Activated CD4-positive, alpha-beta T cell treated with anti-CD3 and anti-CD28 coated beads, Interleukin-2, amount 50 U/mL, for 16 hours (primary cell): Measurements from ENCODE around the gene SPATA9.
"Not testable (repeated sequence)": the region's sequence is repeated elsewhere in the genome, so short reads cannot be mapped to it uniquely, and the experiment has no call there.

Experiments used
- DNase-seq: peaks from one replicate; pipeline ENCODE4 v3.0.0-alpha.2; 2020

Gene SPATA9

DNA sequence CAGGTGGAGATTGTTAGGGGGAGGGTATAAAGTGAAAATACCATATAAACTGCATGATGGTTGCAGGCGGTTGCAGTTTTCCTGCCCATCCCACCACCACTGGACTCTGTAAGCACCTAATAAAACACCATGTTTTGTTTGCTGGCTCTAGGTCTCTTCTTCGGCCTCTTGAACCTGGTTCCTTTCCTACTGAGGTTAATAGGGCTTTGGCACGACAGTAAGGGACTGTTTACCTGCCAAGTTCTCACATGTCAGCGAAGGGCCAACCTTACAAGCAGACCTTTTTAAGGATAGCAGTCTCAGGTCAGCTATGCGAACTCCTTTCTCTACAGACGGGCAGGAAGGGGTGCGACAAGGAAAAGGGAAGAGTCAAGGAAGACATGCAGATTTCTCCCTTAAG lies 39.6 kb downstream of the SPATA9 start:
- DNase-seq = no peak

DNA sequence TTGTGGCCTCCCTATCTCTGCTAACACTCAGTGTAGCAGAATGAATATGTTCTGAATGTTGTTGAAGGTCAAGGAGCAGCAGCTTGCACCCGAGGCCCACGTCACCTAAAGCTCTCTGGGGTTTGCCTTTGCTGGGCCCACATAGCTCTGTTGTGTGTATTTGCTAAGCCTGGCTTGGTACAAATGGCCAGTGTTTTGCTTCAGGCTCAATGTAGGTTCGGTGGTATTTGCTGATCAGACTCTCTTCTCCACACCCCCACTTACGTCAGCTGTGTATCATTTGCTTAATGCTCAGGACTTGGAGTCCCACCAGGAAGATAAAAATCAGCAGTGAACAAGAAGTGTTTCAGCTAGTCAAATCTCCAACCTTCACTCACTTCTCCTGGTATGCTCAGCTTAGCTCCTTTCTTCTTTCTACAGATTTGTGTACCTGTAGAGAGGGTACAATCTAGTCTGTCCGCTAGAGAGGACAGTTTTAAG lies 41.0 kb downstream of the SPATA9 start:
- DNase-seq = no peak

DNA sequence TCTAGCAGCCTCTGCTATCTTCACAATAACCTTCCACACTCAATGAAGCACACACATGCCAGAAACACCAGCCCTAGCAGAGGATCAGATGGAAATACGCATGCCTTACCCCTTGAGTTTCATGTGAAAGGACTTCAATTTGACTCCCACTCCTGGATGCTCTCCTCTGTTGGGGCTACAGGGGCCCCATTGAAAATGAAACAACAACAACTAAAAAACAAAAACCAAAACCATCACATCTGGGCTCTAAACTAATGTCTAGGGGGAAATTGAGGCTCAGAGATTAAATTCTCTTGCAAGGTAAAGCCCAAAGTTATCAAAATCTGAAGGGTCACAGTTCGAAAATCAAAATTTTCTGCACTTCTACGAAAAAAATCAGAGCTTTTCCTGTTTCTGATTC lies 44.2 kb downstream of the SPATA9 start:
- DNase-seq = no peak

DNA sequence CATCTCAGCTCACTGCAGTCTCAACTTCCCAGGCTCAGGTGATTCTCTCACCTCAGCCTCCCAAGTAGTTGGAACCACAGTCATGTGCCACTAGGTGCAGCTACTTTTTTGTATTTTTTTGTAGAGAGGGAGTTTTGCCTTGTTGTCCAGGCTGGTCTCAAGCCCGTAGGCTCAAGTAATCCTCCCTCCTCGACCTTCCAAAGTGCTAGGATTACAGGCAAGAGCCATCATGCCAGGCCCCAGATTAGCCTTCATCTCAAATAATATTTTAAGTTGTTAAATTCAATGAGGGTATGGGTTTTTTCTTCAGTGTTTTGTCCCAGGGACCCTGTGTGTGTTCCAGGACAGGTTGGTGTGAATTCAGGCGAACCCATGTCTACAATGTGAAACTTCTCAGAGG lies 48.7 kb downstream of the SPATA9 start:
- no peak for DNase-seq

DNA sequence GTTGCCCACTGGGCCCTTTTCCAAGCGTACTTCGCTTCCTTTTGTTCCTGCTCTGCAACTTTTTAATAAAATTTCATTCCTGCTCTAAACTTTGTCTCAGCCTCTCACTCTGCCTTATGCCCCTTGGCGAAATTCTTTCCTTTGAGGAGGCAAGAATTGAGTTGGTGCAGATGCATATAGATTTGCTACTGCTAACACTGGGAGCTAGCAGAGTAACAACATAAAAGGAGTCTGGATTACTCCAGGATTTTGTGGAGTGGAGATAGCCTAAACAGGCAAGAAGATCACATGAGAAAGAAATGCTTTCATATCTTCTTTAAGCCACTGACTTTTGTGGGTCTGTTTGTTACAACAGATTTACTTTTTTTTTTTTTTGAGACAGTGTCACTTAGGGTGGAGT lies 49.1 kb downstream of the SPATA9 start:
- no peak for DNase-seq

DNA sequence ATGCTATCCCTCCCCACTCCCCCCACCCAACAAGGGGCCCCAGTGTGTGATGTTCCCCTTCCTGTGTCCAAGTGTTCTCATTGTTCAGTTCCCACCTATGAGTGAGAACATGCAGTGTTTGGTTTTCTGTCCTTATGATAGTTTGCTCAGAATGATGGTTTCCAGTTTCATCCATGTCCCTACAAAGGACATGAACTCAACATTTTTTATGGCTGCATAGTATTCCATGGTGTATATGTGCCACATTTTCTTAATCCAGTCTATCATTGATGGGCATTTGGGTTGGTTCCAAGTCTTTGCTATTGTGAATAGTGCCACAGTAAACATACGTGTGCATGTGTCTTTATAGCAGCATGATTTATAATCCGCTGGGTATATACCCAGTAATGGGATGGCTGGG lies 49.8 kb downstream of the SPATA9 start:
- not testable (repeated sequence) for DNase-seq

DNA sequence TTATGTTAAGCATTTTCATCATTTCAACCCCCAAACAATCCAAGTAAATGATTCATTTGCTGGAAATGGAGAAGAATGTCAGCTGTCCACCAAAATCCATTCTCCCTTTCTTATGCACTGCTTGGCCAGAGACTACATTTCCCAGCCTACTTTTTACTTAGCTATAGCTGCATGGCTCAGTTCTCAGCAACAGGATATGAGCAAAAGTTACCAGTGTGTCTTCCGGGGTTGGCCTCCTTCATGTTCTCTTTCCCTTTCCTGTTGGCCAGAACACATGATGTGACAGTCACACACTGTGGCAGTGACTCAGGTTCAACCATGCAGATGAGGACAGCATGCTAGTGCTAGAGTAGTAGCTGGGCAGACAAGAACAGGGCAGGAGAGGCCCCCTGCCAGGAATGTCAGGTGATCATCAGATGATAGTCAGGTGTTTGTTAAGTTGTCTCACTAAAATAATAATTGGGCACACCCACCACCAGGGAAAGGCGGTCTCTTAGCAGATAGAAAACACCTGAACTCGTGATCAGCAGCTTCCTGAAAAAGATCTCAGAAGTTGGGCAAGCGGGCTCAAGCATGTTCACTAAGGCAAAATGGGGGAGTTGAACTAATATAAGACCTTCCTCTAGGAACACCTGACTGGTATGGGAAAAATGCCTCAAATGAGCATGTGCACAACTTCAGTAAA lies 50.7 kb downstream of the SPATA9 start:
- peak; percentile 84 for DNase-seq

DNA sequence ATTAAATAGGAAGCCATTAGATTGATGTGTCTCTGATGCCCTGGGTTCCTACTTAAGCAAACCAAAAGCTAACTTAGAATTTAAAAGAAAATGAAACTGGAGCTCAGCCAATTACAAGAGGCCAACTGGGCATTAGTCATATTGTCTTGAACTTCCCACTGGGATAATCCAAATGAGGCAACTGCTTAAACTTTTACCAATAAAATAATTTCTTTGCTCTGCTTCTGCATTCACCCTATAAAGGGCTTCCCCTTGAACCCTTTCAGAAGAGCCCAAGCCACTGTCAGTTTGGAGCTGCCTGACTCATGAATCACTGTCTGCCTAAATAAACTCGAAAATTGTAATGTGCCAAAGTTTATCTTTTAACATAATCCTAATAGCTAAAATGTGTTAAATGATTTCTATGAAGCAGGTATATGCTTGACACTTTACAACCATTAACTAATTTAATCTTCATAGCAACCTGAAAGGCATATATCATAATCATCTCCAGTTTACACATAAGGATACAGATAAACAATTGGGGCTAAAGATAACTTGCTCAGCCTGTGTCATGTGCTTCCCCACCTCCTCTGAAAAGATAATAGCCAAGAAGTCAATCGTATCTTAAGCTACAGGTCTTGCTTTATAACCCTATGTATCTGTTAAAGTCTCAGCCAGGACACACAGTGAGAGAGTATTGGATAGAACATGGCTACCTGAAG lies 51.4 kb downstream of the SPATA9 start:
- no peak for DNase-seq

DNA sequence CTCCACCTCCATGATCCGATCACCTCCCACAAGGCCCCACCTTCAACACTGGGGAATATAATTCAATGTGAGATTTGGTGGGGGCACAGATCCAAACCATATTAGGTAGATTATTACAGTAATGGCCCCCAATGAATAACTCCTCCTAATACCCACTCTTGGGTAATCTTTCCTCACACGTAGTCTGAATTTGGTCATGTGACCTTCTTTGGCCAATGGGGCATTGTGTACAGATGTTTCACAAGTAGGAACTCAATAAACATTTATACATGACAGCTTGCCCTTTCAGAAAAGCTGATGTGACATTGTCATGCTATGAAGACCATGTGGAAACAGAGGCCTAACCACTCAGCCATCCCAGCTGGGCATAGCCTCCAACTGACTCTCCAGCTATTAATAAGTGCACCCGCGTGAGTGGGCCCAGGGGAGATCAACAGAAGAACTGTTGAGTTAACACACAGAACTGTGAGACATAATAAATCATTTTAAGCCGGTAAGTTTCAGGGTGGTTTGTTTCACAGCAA lies 52.3 kb downstream of the SPATA9 start:
- no peak for DNase-seq

DNA sequence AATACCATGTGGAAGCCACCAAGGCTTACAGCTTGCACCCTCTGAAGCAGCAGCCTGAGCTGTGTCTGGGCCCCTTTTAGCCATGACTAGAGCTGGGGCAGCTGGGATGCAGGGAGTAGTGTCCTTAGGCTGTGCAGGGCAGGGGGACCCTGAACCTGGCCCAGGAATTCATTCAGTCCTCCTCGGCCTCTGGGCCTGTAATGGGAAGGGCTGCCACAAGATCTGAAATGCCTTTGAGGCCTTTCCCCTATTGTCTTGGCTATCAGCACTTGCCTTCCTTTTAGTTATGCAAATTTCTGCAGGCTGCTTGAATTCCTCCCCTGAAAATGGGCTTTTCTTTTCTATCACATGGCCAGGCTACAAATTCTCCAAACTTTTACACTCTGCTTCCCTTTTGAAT lies 53.9 kb downstream of the SPATA9 start:
- no peak for DNase-seq

DNA sequence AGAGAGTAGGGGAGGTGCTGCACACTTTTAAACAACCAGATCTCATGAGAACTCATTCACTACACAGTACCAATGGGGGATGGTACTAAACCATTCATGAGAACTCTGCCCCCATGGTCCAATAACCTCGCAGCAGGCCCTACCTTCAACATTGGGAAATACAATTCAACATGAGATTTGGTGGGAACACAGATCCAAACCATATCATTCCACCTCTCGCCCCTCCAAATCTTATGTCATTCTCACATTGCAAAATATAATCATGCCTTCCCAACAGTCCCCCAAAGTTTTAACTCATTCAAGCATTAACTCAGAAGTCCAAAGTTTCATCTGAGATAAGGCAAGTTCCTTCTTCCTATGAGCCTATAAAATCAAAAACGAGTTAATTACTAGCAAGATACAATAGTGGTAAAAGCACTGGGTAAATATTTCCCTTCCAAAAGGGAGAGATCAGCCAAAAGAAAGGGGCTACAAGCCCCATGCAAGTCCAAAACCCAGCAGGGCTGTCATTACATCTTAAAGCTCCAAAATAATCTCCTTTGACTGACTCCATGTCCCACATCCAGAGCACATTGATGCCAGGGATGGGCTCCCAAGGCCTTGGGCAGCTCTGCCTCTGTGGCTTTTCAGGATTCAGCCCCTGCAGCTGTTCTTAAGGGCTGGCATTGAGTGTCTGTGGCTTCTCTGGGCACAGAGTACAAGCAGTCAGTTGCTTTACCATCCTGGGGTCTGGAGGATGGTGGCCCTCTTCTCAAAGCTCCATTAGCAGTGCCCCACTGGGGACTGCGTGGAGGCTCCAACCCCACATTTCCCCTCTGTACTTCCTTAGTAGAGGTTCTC lies 54.6 kb downstream of the SPATA9 start:
- DNase-seq = no peak

DNA sequence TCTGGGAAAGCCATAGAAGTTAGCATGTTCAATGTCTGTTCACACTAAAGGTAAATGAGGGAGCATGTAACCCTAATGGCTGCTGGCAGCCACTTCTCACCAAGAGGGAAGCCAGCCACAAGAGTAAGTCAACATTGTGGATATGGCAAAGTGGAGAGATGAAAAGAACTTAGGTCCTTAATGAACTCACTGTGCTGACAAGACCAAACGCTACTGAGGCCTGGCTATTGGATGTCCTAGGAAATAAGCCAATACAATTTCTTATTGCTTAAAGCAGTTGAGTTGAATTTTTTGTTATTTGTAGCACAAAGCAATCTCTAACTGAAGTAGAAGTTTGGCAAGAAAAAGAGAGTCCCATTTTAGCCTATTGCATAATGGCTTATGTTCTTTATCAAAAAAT lies 56.1 kb downstream of the SPATA9 start:
- no peak for DNase-seq

DNA sequence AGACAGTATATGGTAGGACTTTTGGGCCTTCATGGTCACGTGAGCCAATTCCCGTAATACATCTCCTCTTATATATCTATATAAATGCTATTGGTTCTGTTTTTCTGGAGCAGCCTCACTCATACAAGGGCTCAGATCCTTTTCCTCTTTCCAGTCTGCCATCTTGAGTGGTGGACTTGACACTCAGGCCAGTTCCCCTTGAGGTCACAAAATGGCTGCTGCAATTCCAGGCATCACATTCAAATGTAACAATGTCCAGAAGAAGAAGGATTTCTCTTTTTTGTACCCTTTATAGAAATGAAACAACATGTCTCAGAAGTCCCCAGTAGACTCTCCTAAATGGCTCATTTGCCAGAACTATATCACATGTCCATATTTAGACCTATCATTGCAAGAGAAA lies 58.4 kb downstream of the SPATA9 start:
- no peak for DNase-seq

DNA sequence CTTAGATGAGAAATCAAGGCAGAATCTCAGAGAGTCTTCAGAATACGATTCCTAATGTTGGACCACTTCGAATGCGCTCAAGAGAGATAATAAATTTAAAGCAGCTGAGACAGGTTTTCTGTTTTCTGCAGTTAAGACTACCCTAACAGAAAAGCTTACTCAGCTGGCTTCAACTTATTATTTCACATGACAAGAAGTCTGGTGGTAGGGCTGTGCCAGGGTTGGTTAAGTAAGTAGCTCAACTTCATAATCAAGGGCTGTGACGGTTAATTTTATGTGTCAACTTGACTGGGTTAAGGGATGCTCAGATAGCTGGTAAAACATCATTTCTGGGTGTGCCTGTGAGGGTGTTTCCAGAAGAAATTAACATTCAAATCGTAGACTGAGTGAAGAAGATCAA lies 59.1 kb downstream of the SPATA9 start:
- no peak for DNase-seq

DNA sequence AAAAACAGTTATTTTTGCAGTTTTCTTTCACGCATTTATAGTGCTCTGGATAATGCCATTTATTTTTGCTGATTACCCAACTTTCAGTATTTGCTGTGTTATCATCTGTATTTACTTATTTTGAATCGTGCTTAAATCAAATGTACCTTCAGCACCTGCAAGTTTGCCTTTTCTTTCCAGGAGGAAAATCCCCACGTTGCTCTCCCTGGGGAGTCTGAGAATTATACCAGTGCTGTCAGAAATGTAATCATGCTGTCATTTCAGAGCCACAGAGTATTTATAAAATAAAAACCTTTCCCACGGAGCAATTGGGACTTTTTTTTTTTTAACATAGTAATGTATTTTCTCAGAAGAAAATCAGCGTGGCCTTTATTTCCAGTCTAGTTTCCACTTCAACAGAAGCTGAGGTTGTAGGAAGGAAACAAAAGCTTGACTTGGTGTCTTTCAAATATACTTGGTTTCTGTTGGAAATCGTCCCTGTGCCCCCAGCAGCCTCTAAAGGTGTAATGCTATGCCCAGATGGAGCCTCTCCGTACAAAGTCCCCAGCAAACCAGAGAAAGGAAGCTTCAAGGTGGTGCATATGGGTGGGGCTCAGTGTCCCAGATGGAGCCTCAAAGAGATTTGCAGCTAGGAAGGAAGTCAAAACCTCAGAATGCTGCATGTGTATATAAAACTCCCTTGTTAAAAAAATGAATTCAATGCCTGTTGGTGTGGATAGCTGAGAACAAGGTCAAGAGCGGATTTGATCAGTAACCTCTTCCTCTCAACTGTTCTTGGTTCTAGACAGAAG lies 60.8 kb downstream of the SPATA9 start:
- no peak for DNase-seq

DNA sequence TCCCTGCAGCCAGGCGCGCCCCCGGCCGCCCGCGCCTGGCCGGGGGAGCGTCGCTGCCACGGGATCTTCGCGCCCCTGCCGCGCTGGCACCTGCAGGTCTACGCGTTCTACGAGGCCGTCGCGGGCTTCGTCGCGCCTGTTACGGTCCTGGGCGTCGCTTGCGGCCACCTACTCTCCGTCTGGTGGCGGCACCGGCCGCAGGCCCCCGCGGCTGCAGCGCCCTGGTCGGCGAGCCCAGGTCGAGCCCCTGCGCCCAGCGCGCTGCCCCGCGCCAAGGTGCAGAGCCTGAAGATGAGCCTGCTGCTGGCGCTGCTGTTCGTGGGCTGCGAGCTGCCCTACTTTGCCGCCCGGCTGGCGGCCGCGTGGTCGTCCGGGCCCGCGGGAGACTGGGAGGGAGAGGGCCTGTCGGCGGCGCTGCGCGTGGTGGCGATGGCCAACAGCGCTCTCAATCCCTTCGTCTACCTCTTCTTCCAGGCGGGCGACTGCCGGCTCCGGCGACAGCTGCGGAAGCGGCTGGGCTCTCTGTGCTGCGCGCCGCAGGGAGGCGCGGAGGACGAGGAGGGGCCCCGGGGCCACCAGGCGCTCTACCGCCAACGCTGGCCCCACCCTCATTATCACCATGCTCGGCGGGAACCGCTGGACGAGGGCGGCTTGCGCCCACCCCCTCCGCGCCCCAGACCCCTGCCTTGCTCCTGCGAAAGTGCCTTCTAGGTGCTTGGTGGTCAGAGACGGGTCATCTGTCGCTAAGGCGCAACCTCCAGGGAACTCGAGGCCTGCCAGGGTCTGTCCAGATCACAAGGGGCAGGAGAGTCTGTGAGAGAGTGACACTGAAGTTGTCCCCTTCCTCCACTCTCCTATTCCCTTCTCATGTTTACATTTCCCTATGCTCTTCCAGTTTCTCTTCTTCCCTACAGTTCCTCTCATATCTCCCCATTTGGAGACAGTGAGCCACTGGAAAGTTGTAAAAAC lies 61.6 kb downstream of the SPATA9 start:
- peak; percentile 30 for DNase-seq

DNA sequence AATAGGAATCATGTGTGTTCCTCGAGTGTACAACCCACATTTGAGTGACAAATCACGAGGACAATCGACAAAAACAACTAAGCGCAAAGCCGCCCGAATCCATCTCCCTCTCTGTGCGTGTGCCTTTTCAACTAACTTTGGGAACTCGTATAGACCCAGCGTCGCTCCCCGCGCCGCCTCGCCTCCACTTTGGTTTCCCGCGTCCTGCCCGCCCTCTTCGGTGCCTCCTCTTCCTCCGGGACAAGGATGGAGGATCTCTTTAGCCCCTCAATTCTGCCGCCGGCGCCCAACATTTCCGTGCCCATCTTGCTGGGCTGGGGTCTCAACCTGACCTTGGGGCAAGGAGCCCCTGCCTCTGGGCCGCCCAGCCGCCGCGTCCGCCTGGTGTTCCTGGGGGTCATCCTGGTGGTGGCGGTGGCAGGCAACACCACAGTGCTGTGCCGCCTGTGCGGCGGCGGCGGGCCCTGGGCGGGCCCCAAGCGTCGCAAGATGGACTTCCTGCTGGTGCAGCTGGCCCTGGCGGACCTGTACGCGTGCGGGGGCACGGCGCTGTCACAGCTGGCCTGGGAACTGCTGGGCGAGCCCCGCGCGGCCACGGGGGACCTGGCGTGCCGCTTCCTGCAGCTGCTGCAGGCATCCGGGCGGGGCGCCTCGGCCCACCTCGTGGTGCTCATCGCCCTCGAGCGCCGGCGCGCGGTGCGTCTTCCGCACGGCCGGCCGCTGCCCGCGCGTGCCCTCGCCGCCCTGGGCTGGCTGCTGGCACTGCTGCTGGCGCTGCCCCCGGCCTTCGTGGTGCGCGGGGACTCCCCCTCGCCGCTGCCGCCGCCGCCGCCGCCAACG lies 62.5 kb downstream of the SPATA9 start, which contains the start of gene GPR150:
Gene GPR150 (plus strand): TSS at position 58 of the 840 bp plus-strand sequence. CDS start 189 bp downstream, at position 247.
- DNase-seq = peak; percentile 46

DNA sequence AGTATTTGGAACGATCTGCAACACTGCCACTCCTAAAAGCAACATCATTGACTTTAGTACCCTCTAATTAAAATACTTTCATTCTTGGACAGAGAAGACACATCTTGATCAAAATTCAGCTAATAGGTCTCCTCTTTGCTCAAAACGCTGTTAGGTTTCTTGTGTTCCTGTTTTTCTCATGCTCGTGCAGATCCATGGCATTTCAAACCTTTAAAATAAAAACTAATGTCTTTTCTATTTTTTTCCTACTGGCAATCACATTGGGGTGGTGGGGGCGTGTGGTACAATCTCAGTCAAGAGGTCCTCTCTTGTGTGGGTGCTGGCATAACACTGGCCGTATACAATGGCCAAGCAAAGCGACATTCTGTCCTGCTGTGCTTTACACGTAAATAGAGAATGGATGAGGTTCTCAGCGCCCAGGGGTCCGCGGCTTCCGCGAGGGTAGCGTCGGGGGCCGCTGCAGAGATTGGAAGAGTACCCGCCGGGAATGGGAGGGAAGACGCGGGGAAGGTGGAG lies 63.2 kb downstream of the SPATA9 start:
- no peak for DNase-seq

DNA sequence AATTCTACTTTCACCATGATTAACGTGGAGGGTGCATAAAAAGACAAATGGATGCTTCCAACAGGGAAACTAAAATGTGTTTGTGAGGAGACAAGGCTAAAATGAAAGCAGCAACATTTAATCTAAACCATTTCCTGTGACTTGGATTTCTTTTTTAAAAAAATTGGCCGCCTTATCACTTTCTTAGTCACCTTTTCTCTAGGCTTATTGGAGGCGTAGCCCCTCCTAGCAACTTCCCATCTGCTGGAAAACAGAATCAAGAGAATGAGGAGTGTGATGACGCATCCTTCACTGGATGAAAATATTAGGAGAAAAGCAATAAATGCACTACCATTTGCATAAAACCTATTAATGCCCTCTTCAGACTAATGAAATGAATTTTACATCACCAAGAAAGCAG lies 63.7 kb downstream of the SPATA9 start:
- no peak for DNase-seq

DNA sequence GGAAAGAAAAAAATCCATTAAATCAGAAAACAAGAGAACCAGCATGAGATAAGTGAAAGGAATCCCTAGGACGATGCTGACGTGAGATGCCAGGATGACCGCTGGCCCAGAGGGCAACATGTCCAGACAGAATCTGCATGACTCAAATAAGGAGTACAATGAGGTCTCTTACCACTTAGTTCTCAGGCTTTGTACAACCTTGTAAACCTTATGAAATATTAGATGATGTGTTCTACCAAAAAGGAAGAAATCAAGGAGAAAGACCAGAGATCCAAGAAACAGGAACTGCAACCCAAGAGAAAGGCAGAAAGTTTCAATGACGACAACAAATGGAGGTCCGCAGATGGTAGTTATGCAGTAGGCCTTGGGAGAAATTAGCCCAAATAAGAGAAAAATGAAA lies 65.7 kb downstream of the SPATA9 start:
- DNase-seq = no peak
